Tibial nerve (tissue), 4 donors: ENCODE results near the gene KSR2. TPM values are rescaled to one million over a fixed set of nuclear protein-coding genes. Genes with fewer than 3 reads are reported as not detected.

ENCODE experiments used
- DNase-seq, 2 donors: peaks; one replicate each; pipeline ENCODE4 v3.0.0-alpha.2; 2019; ENCODE audit warnings: low spot score in 2 of 2
- H3K27ac ChIP-seq, 4 donors: fragments of 200-600 bp; sonication (generic) in 3 of 4; one replicate each; pipeline ENCODE4 v1.5.1; 2017 to 2019; ENCODE audit warnings: mild to moderate bottlenecking in 1 of 4
- H3K27me3 ChIP-seq, 2 donors: fragments of 200-600 bp; sonication (generic) in 1 of 2; one replicate each; pipeline versions ENCODE4 v1.5.1 to v1.6.0; 2017 to 2019
- H3K36me3 ChIP-seq, 3 donors: fragments of 200-600 bp; sonication (generic); one replicate each; pipeline ENCODE4 v1.5.1; 2018 to 2019
- H3K4me1 ChIP-seq, 4 donors: fragments of 200-600 bp; sonication (generic) in 3 of 4; one replicate each; pipeline ENCODE4 v1.5.1; 2017 to 2019
- H3K4me3 ChIP-seq, 4 donors: fragments of 200-600 bp; sonication (generic) in 3 of 4; one replicate each; pipeline ENCODE4 v1.5.1; 2017 to 2019; ENCODE audit warnings: mild to moderate bottlenecking in 1 of 4, moderate library complexity in 1 of 4
- H3K9me3 ChIP-seq, 4 donors: fragments of 200-600 bp; sonication (generic) in 3 of 4; one replicate each; pipeline ENCODE4 v1.5.1; 2017 to 2019
- CTCF ChIP-seq, 5 experiments: fragments of 200-600 bp in 3 of 5; fragments of 450-650 bp in 2 of 5; sonication (generic) in 3 of 5; IDR thresholded peaks; one replicate each; pipeline ENCODE4 v1.5.1; 2016 to 2019; ENCODE audit warnings: antibody characterized with exemption in 5 of 5, mild to moderate bottlenecking in 3 of 5, moderate library complexity in 2 of 5
- EP300 ChIP-seq, 2 donors: sonication (generic); formaldehyde crosslinking; IDR thresholded peaks; one replicate each; pipeline ENCODE4 v1.6.1; 2017; ENCODE audit warnings: antibody characterized with exemption in 2 of 2, mild to moderate bottlenecking in 1 of 2
- POLR2A ChIP-seq, 2 donors: fragments of 450-650 bp; IDR thresholded peaks; one replicate each; pipeline ENCODE4 v1.6.1; 2017; ENCODE audit warnings: antibody characterized with exemption in 2 of 2, mild to moderate bottlenecking in 2 of 2, moderate library complexity in 2 of 2
- WGBS, 2 donors: methylation state at CpG; one replicate each; pipeline ENCODE4 v1.1.5; 2018; 5-methylcytosine and 5-hydroxymethylcytosine counted together
- total RNA-seq, 4 donors: library from RNA; depleted of rRNA; stranded (reverse); fragments of >200 nt; gene quantifications; one replicate each; pipeline ENCODE4 v1.1.0, GENCODE V29; 2016

KSR2 gene
- total RNA-seq, 4 donors from 2014 or later, result under 0.01 TPM; not detected in 3

GRCh38 chr12:117527479-117527855 is 441.3 kb downstream of the KSR2 start:
- 31 to 59% methylated on average over 4 of the region's 4 CpGs for WGBS, 2 donors
- Histone ChIP-seq H3K36me3 (no peaks in the 10 kb centered on the region), H3K27ac (no peak overlapping the region), H3K27me3 (no peaks in the 10 kb centered on the region), H3K4me1 (no peaks in the 10 kb centered on the region), H3K9me3 (peaks cover 0 to 18% (median 0%) of the 10 kb centered on the region in 4 donors), H3K4me3 (no peak overlapping the region)
- TF ChIP-seq POLR2A (IDR thresholded peaks at IDR 0.05) (no peak), EP300 (IDR thresholded peaks at IDR 0.05) (no peak), CTCF (IDR thresholded peaks at IDR 0.05) (no peak)
- no peak for DNase-seq

DNA sequence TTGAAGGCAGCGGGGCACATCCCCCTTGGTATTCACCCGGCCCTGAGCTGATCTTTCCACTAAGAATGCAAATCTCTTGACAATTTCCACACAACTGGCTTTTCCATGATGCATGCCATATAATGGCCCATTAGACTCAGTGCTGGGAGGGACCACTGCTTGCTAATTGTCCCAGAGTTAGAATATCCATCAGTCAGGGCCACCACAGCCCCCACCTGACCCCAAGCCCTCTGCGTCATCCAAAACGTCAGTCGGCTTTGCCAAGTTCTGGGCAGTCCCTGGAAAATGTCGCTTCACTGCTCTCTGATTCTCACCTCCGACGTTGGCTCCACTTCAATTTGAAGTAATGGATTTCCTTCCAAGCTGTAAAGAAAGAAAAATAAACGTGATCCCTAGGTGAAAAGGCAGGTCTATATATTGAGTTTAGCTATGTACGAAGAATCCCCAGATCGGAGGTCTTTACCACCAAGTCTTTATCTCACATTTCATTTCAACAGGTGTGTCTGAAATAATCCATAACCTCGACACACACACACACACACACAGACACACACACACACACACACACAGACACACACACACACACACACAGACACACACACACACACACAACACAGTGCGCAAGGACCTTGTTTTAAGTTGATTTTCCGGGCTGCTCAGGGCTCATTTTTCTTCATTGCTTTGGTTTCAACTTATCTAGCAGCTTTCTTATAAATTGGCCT is 441.9 kb downstream of the KSR2 start:
- no peak overlapping the region for H3K4me3 ChIP-seq
- WGBS, 2 donors, result 44 to 58% methylated on average over 14 of the region's 14 CpGs
- TF ChIP-seq POLR2A (IDR thresholded peaks at IDR 0.05) (no peak), EP300 (IDR thresholded peaks at IDR 0.05) (no peak)
- H3K9me3 ChIP-seq, result peaks cover 0 to 18% (median 0%) of the 10 kb centered on the region in 4 donors
- DNase-seq, result no peak
- no peaks in the 10 kb centered on the region for H3K4me1 ChIP-seq
- no peaks in the 10 kb centered on the region for H3K36me3 ChIP-seq
- no peak overlapping the region for H3K27ac ChIP-seq
- H3K27me3 ChIP-seq, result no peaks in the 10 kb centered on the region

GRCh38 chr12:117525766-117526165 is 443.0 kb downstream of the KSR2 start:
- 18 to 31% methylated on average over 4 of the region's 4 CpGs for WGBS, 2 donors
- no peak for DNase-seq
- no peak overlapping the region for H3K4me3 ChIP-seq

GRCh38 chr12:117524806-117525205 is 444.0 kb downstream of the KSR2 start:
- Histone ChIP-seq H3K4me3 (no peak overlapping the region), H3K9me3 (peaks cover 0 to 10% (median 0%) of the 10 kb centered on the region in 4 donors), H3K27ac (no peak overlapping the region), H3K36me3 (no peaks in the 10 kb centered on the region), H3K27me3 (no peaks in the 10 kb centered on the region), H3K4me1 (no peaks in the 10 kb centered on the region)
- TF ChIP-seq POLR2A (IDR thresholded peaks at IDR 0.05) (no peak), EP300 (IDR thresholded peaks at IDR 0.05) (no peak), CTCF (IDR thresholded peaks at IDR 0.05) (no peak)
- WGBS, 2 donors, result 97 to 98% methylated on average over 12 to 17 of the region's 17 CpGs
- DNase-seq, result no peak

More at GRCh38 chr12:117525766-117526165, 443.0 kb downstream of the KSR2 start:
- Histone ChIP-seq H3K27me3 (no peaks in the 10 kb centered on the region), H3K4me1 (no peaks in the 10 kb centered on the region), H3K27ac (no peak overlapping the region), H3K9me3 (peaks cover 0 to 11% (median 0%) of the 10 kb centered on the region in 4 donors), H3K36me3 (no peaks in the 10 kb centered on the region)
- no peak for TF ChIP-seq POLR2A (IDR thresholded peaks at IDR 0.05)
- no peak for TF ChIP-seq EP300 (IDR thresholded peaks at IDR 0.05)
- no peak for TF ChIP-seq CTCF (IDR thresholded peaks at IDR 0.05)

- 62 to 68% methylated on average over 4 of the region's 4 CpGs for WGBS, 2 donors
- TF ChIP-seq EP300 (IDR thresholded peaks at IDR 0.05) (no peak), POLR2A (IDR thresholded peaks at IDR 0.05) (no peak), CTCF (IDR thresholded peaks at IDR 0.05) (no peak)
- H3K4me1 ChIP-seq, result no peaks in the 10 kb centered on the region
- no peak overlapping the region for H3K4me3 ChIP-seq
- no peaks in the 10 kb centered on the region for H3K27me3 ChIP-seq
- DNase-seq, result no peak
- H3K9me3 ChIP-seq, result peaks cover 0 to 2% (median 0%) of the 10 kb centered on the region in 4 donors
- H3K27ac ChIP-seq, result no peak overlapping the region
- no peaks in the 10 kb centered on the region for H3K36me3 ChIP-seq
Measured at GRCh38 chr12:117523971-117524370, 444.8 kb downstream of the KSR2 start.
